Activated CD4-positive, CD25-positive, alpha-beta regulatory T cell treated with anti-CD3 and anti-CD28 coated beads, Interleukin-2, amount 50 U/mL, for 72 hours (primary cell): ENCODE results near the gene DNAJB13.
A peak's percentile ranks its signal among the peaks of the same experiment; 100 is the strongest.

ENCODE experiments used
- DNase-seq: peaks from one replicate; pipeline ENCODE4 v3.0.0; 2021

DNAJB13 gene

DNA sequence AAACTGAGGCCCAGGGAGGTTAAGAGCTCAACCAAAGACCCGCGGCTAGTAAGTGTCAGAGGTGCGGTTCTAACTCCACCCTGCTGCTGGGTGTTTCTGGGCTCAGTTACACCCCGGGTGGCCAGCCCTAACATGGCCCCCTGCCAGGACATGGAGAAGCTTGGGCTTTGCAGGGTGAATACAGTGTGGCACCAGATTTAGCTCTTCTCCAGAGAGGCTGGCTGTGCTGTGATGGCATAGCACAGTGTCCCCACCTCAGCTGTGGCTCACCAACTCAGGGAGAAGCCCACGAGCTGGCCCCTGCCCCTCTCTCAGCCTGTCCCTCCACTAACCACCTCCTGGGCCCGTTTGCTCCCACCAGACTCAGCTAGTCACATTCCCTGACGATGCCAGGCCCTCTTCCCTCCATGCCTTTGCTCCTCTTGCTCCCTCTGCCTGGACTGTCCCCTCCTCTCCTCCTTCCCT is 51.0 kb downstream of the DNAJB13 start:
- no peak for DNase-seq

DNA sequence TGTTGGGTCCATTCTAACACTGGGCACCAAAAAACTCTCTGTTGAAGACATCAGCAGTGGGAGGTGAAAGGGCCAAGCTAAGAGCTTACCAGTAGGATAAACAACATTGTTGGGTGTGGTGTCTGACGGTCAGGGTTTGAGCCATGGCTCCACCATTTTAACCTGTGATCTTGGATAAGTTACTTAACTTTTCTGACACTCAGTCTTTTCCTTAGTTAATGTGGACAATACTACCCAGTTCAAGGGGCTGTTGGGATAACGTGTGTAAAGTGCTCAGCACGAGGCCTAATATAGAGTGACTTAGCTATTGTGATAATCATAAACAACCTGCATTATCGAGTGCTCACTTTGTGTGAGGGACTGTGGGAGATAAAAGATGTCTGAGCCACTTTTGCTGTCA is 52.0 kb downstream of the DNAJB13 start:
- DNase-seq, result no peak

DNA sequence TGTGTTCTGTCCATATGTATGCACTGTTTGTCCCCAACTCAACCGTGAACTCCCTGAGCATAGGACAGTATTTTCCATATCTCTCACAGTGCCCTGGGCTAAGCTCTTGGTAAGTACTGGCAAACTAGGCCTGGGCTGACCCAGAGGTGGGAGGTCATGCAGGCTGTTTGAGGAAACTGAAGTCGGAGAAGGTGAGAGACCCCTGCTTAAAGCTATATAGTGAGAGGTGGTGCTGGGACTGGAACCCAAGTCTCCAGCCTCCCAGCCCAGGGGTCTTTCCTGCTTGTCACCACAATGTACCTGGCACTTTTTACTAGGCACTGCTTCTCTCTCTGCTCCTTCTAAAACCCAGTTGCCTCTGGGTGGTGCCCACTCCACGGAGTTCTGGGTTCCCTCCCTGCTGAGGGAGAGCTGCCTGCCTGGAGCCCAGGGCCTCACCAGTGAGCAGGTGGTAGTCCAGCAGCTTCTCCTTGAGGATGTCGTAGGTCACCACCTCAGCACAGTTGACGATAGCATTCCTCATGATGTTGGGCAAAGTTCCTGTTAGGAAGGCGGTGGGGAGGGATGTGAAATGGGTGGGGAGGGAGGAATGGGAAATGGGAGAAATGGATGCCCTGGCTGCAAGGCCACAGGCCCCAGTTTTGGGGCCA is 53.3 kb downstream of the DNAJB13 start:
- no peak for DNase-seq

DNA sequence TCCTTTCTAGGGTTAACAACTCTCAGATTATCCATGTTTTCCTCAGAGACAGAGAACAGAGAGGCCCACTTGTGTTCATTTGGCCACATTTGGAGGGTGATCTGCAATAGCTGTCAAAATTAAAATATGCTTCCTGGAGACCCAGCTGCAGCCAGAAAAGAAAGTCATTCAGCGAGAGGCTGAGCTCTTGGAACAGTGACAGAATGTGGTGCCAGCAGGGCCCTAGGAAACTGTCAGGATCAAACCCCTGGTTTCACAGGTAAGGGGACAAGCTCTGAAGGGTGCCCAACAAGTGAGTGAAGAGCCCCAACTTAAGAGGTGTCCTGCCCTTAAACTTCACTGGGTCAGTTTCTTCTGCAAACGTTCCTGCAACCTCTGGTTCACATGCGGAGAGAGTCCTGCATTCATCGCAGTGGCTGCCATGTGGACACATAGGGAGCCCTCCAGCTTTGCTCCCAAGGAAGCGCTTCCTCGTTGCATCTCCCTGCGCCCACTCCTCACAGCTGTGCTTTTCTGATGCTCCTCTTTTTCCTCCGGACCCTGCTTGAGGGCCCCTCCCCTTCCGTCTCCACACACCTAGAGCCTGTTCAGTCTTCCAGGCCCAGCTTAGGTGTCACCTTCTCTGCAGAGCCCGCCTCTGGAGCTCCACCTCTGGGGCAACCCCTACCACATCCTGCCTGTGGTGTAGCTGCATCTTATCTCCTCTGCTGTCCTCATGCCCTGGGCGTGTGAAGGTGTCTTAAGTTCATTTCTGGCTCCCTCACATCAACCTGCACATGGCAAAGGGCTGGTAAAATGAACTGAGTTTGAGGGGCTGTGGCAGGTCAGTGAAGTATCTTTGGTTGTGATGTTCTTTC is 54.2 kb downstream of the DNAJB13 start:
- peak; percentile 71 for DNase-seq

DNA sequence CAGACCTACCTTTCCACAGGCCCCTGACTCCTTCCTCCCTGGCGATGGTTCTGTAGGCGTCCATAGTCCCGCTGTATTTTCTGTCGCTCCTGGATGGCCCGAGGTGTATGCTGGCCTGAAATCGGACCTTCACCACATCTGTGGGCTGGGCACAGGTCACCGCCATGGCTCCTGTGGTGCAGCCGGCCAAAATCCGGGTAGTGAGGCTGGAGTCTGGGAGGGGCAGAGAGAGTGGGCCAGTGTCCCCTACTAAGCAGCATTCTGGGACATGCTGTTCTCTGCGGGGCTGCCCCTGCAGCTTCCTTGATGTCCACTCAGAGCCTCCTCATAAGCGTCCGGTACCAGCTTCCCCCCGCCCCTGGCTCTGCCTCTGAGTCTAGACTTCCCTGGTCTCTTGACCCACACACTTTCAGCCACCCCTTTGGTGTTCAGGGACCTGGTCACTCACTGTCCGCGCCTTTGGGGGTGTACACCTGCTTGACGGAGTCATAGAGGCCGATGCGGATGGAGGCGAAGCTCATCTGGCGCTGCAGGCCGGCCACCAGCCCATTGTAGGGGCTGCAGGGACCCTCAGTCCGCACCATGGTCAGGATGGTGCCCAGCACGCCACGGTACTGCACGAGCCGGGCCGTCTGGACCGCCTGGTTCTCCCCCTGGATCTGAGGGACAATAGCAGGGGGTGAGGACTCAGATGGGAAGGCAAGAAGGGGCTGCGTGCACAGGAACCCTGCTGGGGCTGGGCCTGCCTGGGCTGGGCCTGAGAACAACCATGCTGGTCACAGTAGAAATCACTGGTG is 55.1 kb downstream of the DNAJB13 start:
- no peak for DNase-seq

DNA sequence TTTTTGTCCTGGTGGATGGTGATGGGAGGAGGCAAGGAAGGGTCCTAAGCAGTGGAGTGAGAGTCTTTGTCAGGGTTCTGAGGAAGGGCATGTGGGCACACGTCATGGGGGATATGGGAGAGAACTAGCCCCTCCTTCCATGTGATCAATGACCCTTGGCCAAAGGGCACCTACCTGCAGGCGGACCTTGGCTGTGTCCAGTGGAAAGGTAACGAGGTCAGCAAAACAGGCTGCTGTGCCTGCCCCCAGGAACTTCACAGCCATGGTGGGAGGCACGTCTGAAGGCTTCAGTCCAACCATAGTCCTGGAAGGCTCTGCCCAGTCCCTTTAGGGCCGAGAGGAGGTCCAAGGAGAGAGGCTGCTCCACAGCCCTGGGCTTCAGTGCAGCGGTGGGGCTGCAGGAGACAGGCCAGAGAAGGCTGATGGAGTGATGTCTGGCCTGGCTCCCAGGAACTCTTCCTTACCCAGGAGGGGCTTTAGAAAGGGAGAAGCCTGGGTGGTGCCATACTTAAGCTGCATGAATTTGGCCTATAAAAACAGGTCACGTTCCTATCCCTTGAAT is 56.0 kb downstream of the DNAJB13 start:
- DNase-seq, result no peak

DNA sequence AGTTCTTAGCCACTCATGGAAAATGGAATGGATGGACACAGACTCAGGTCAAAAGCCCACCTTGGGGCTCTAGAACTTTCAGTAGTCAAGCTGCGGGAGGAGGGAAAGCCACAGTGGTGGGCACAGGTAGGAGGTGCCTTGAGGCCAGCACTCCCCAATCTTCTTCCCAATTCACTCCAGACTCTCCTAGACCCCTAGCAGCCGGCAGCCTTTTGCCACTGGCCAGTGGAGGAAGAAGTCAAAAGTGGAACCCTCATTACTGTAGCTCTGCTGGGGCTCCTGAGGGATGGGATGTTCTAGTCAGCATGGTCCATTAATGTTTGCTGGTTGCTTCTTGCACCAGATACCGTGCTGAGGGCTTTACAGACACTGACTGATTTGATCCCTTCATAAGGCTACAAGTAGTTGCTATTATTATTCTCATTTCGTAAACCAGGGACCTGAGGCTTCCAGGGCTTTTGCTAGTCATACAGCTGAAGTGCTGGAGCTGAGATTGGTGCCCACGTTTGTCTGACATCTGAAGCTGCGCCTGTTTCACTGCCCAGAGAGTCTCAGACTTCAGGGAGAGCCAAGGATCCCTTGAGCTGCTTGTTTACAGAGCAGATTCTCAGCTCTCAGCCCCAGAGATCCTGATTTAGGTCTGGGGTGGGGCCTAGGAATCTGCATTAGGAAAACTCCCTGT is 57.0 kb downstream of the DNAJB13 start:
- DNase-seq, result no peak

DNA sequence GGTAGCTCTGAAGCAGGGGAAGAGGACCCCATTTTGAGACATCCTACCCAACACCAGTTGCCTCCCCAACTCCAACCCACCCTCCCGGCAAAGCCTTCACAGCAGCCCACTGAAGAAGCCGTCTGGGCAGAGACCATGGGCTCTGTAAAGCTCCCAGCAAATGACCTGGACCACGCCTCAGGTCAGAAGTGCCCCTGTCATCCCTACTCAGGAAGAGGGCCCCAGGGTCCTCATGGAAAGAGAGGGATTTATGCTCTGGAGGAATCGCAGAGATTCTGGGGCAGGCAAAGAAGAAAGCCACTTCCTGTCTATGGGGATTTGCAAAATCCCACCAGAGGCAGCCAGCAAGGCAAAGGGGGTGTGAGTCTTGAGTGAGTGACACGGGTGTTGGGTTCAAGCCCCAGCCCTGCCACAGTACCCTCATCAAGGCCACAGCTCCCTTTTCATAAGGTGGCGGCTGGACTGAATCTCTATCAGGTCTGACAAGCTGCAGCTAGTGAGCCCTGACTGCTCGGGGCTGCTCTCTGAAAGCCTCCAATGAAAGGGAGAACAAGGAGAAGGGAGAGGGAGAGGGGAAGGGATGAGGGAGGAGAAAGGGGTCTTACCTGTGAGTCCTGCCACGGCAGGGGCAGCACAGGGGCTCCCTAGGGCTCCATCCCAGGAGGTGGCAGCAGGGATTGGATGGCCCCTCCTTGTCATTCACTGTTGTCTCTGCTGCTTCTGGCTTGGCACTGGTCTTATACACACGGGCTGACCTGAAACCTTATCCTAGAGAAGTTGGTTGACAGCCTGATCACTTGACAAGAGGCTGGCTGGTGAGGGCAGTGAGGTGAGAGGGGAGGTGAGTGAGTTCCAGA is 57.8 kb downstream of the DNAJB13 start, which contains the start of gene UCP3:
Gene UCP3 (minus strand): TSS at position 713 of the 857 bp plus-strand sequence. CDS start 2,043 bp downstream, outside the sequence.
- no peak for DNase-seq

DNA sequence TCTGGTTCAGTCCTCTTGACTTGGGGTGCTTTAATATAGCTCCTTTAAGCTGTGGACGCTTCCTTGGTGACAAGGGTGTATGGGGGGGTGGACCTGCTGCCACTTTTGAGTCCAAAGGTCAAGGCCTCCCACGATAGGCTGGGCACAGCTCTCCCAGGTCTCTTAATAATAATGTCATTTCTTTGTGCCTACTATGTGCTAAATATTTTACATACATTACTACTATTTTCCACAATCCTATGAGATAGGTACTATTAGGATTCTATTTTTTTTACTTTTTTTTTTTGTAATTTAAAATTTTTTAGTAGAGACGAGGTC is 58.4 kb downstream of the DNAJB13 start:
- no peak for DNase-seq

DNA sequence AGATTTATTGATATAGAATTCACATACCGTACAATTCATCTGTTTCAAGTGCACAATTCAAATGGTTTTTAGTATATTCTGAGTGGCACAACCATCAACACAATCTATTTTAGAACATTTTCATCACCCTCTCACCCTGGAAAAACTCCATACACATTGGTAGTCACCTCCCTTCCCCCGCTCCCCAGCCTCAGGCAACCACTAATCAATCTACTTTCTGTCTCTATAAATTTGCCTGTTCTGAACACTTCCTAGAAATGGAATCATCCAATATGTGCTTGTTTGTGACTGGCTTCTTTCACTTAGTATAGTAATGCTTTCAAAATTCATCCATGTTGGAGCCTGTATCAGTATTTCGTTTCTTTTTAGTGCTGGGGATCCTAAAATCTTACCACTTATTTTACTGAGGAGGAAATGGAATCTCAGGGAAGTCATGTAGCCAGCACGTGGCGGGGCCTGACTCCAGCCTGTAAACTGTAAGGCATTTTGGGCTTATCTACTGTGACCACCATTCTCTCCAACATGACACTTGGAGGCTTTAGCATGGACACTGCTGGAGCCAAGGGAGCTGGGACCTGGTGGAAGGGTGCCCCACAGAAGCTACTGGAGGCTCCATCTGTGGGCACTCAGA is 59.0 kb downstream of the DNAJB13 start:
- DNase-seq, result no peak

DNA sequence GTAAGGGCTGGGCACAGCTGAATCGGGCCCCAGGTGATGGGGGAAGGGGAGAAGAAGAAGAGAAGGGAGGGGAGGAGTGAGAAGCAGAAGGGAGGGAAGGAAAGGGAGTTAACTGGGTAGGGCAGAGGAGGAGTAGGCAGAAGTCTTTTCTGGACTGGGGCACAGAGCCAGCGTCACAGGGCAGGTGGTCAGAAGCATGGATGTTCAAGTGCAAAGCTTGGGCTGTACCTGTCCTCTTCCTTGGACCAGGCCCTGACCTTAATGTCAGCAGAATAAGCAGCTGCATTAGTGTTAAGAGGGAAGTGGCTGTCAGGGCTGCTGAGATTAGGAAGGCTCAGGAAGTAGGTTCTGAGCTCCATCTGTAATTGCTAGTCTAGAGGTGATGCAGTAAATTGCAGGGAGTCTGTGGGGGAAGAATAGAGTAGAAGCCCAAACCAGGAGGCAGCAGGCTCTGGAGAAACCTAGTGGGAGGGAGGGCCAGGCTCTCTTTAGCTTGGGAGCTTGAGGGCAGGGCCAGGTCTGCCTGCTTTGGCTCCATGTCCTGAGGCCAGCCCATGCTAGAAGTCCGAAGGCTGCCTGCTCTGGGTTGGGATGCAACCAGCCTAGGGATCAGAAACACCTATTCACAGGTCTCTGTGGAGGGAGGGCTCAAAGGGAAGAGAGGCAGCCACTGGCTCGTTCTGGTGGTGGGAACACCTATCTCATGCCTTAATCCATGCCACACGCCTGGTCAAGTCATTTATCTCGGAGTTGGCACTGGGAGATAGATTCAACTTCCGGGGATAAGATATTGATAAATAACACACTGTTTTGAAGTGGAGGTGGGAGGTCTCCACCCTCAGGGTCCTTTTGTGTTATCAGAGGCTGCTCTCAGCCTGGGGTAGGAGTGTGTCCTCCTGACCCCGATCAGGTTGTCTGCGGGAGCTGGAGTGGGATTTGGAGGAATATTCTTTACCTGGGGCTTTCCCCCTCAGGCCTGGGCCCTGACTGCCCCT is 59.8 kb downstream of the DNAJB13 start:
- no peak for DNase-seq

DNA sequence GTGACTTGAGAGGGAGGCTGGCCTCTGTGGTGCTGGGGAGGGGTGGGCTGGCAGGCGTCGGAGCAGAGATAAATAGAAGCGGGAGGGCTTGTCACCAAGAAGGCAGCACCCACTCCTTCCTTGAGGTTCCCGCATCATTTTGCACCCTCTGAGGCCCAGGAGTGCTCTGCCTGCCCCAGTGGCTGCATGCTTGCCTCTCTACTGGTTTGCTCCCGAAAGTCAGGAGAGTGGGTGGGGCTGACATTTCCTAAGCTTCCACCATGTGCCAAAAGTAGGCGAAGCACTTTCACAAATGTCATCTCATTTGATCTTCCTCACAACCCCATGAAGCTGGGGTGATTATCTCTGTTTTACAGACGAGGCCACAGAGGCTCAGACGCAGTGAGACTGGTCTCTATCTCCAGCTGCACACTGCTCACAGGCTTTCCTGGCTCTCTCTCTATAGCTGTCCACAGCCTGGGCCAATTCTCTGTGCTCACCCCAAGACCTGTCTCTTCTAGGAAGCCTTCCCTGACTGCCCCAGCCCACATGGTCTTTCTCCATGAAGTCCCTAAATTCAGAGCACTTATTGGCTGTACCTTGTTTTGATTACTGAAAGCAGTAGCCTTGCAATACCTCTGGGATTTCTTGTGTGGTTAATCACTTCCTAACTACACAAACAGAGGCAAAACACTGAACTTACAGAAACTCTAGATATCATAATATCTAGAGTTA is 60.7 kb downstream of the DNAJB13 start:
- DNase-seq, result peak; percentile 47

DNA sequence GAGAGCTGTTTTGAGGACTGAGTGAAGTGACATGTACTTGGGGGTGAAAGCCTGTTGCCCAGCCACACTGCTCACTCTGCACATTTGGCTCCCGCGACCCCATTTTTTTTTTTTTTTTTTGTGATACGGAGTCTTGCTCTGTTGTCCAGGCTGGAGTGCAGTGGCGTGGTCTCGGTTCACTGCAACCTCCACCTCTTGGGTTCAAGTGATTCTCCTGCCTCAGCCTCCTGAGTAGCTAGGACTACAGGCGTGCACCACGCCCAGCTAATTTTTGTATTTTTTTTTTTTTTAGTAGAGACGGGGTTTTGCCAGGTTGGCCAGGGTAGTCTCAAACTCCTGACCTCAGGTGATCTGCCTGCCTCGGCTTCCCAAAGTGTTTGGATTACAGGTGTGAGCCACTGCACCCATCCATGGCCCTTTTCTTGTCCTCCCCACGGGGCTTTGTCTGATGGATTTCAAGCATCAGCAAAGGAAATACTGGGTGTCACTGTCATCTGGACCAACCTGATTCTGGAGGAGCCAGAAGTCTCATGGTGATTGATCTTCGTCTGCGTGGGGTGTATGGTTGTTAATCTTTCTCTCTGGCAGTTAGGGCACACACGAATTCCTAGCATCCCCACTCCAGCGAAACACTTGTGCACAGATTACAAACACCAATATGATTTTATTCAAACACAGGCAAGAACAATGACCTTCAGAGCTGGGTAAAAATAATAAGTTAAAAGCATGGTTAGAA is 61.4 kb downstream of the DNAJB13 start:
- no peak for DNase-seq

DNA sequence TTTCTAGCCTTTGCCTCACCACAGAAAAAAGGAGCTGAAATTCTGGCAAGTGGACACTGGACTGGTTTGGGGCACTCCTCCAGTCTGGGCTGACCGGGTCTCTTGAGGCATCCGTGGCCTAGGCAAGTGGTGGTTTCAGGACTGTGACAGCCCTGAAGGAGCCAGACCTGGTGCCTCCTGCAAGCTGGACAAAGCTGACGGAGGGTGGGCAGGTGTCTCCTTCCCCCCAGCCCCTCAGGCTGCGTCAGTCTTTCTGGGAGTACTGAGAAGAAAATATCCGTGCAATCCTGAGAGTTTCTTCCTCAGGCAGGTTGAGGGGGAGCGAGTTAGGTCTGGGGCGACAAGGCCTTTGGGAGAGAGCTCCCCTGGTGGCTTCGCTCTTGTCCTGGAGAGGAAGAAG is 62.3 kb downstream of the DNAJB13 start:
- DNase-seq, result no peak

DNA sequence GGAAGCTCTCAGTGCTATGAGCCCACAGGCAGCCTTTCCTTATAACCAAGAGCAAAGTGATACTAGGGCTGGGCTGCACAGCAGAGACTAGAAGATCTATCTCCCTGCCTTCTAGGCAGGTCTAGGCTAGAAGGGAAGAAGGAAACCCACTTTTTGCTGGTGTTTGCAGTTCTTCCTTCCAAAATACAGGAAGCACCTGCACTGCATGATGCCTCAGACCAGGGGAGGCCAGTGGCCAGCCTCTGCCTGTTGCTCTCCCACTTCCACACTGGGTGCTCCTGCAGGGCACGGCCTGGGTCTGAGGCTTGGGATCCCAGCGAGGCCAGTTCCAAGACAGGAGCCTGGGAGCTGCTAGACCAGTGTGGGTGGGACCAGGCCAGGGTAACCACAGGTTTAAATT is 64.1 kb downstream of the DNAJB13 start:
- no peak for DNase-seq

DNA sequence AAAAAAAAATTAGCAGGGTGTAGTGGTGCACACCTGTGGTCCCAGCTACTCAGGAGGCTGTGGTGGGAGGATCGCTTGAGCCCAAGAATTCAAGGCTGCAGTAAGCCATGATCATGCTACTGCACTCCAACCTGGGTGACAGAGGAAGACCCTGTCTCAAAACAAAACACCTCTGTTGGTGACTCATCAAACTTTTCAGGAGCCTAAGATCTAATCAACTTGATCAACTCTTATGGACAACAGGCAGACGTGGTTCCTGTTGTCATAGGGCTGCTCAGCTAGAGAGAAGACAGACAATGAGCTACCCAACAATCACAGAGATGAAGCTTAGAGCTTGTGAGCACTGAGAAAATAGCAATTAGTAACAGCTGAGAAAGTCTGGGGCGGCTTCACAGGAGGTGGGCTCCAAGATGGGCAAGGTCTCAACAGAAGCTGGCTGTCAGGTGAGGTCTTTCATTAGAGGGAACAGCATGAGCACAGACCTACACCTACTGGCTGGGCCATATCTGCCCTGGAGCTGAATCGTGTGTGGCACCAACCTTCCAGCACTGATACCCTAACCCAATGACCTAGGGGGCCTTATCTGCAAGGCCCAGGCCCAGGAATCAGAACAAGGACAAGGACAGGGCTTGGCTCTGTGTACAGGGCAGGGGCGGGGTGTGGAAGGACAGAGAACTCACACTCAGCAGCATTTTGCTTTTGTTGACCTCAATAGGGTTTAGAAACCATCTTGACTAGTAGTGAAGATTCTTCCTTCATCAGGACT is 65.3 kb downstream of the DNAJB13 start:
- DNase-seq, result no peak

DNA sequence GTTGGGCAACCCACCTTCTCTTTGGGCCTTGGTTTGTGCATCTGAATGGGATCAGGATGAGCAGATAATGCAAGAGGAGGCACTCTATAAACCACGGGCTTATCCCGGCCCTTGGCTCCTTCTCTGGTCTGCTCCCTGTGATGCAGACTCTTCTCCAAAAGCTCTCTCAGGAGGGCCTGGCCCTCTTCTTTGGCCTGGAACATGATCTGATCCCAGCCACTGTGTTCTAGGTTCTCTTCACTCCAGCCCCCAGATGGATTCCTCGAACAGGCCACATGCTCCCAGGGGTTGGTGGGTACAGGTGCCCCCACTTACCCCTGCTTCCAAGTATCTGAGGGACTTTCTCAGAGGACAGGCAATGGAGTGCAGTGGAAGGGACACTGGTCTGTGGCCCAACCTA is 66.8 kb downstream of the DNAJB13 start:
- no peak for DNase-seq
